A549 (cell line): ENCODE results near the gene DACT2.

Experiments
- ELK1 ChIP-seq: fragments of 150-350 bp; IDR thresholded peaks from 2 replicates; pipeline ENCODE4 v1.6.1; 2014; ENCODE audit warnings: low read depth, mild to moderate bottlenecking, low read length
- MYC ChIP-seq: IDR thresholded peaks from 2 replicates; pipeline ENCODE4 v1.6.1; 2012; ENCODE audit warnings: mild to moderate bottlenecking, inconsistent platforms, low read length, improper control_type of control experiment, borderline replicate concordance

- no peak for TF ChIP-seq ELK1
- TF ChIP-seq MYC, result no peak
These were observed 10.4 kb downstream of the DACT2 start for GRCh38 chr6:168309183-168309582.
